ENCODE results near the gene SRD5A1.

- no peak for TF ChIP-seq POLR2A (IDR thresholded peaks at IDR 0.05)
- TF ChIP-seq CTCF (IDR thresholded peaks at IDR 0.05), result no peak
- TF ChIP-seq POLR2AphosphoS5 (IDR thresholded peaks at IDR 0.05), result no peak
Observed at GRCh38 chr5:6652025-6652424, 18.8 kb downstream of the SRD5A1 start.
